Coronary artery (tissue), 2 donors: ENCODE results near the gene ABCA10.

Experiments used
- DNase-seq: peaks from one replicate; pipeline ENCODE4 v3.0.0-alpha.2; 2017; ENCODE audit warnings: low spot score
- H3K27ac ChIP-seq, 2 donors: fragments of 200-600 bp; sonication (generic); one replicate each; pipeline ENCODE4 v1.5.1; 2016 to 2019
- H3K4me3 ChIP-seq: fragments of 200-600 bp; sonication (generic); 2 replicates; pipeline ENCODE4 v1.5.1; 2016; ENCODE audit warnings: mild to moderate bottlenecking, moderate library complexity
- CTCF ChIP-seq: fragments of 200-600 bp; sonication (generic); IDR thresholded peaks from one replicate; pipeline ENCODE4 v1.5.1; 2019; ENCODE audit warnings: antibody characterized with exemption

ABCA10 gene

DNA sequence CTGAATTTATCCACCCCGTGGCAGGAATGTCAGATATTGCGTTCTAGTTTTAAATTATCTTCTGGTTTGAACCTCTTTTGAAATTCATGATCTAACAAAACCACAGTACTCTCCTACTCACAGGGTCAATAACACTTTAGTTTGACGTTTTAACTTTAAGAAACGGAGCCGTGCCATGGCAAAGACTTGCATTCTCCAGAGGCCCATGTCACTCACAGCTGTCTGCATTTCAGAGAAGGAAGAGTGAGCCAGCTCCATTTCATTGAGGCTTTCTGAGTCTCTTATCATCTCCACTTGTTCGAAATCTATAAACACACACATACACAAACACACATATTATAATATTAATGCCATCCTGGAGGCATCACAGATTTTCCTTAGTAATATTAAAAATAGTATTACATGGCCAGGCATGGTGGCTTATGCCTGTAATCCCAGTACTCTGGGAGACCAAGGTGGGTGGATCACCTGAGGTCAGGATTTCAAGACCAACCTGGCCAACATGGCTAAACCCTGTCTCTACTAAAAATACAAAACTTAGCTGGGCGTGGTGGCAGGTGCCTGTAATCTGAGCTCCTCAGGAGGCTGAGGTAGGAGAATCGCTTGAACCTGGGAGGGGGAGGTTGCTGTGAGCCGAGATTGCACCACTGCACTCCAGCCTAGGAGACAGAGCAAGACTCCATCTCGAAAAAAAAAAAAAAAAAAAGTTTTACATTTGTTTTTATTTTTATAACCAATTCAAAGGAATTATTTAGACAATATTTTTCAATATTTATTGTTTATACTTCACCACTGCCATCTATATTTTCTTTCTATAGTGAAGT, 122.5 kb downstream of the ABCA10 start:
- no peak for DNase-seq
- no peak overlapping the region for H3K4me3 ChIP-seq
- no peak overlapping the region for H3K27ac ChIP-seq
- TF ChIP-seq CTCF: no peak

DNA sequence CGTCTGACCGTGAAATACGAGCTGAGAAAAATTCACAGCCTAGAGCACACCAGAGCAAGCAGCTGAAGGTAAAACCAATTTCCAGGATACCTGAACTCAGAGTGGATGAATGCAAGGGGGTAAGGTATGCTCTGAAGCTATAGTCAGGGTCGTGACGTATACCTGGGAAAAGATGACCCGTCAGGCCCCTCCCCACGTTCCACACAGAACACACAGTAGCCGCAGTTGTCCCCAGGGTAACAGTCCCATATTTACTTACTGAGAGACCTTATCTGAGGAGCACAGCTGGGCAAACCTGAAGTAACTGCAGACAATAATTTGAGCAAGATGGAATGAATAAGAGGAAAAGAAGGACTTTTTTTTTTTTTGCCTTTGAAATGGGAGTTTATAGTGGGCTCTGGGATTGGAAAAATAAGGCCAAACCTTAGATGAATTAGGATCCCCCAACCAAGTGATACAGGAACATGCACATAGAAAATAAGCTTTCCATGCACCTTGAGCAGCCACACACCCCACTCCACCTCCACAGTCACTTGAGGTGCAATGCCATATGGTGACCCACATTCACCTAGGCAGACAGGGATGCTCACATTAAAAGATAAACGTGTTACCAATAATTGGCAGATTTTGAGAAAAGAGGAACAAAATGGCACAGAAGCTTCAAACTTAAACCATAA, 124.9 kb downstream of the ABCA10 start:
- H3K27ac ChIP-seq: no peak overlapping the region
- no peak overlapping the region for H3K4me3 ChIP-seq
- no peak for TF ChIP-seq CTCF
- DNase-seq: no peak

- no peak overlapping the region for H3K4me3 ChIP-seq
- no peak overlapping the region for H3K27ac ChIP-seq
- no peak for TF ChIP-seq CTCF
- no peak for DNase-seq
Observed at GRCh38 chr17:69098625-69099024, 130.0 kb downstream of the ABCA10 start.
